ENCODE measurements around the gene PPIP5K2.
"Not testable (repeated sequence)": the region's sequence is repeated elsewhere in the genome, so short reads cannot be mapped to it uniquely, and the experiment has no call there.

The PPIP5K2 gene

GRCh38 chr5:103151156-103151555, 31.1 kb downstream of the PPIP5K2 start:
- Histone ChIP-seq H3K4me3 (ENCODE audit: low read depth in 1 of 2, low read length in 2 of 2) (no peak overlapping the region), H3K9ac (ENCODE audit: low read length) (no peak overlapping the region), H3K4me1 (ENCODE audit: insufficient read depth, low read length) (no peaks in the 10 kb centered on the region), H3K27ac (ENCODE audit: low read depth, low read length) (no peak overlapping the region), H3K36me3 (ENCODE audit: insufficient read depth, low read length) (peaks cover 23% of the 10 kb centered on the region), H3K27me3 (ENCODE audit: control insufficient read depth in 1 of 2, insufficient read depth in 2 of 2, low read length in 2 of 2) (no peaks in the 10 kb centered on the region), H3K9me3 (ENCODE audit: low read length) (no peaks in the 10 kb centered on the region)

- no peak overlapping the region for H3K4me3 ChIP-seq (ENCODE audit: low read depth in 1 of 2, low read length in 2 of 2)
- H3K9me3 ChIP-seq (ENCODE audit: low read length), result no peaks in the 10 kb centered on the region
- H3K4me1 ChIP-seq (ENCODE audit: insufficient read depth, low read length), result no peaks in the 10 kb centered on the region
- no peak overlapping the region for H3K27ac ChIP-seq (ENCODE audit: low read depth, low read length)
- H3K36me3 ChIP-seq (ENCODE audit: insufficient read depth, low read length), result peaks cover 3% of the 10 kb centered on the region
- H3K27me3 ChIP-seq (ENCODE audit: control insufficient read depth in 1 of 2, insufficient read depth in 2 of 2, low read length in 2 of 2), result no peaks in the 10 kb centered on the region
- H3K9ac ChIP-seq (ENCODE audit: low read length), result no peak overlapping the region
These were observed 46.6 kb downstream of the PPIP5K2 start for GRCh38 chr5:103166706-103167105.

GRCh38 chr5:103174147-103174546, 54.0 kb downstream of the PPIP5K2 start:
- Histone ChIP-seq H3K36me3 (ENCODE audit: insufficient read depth, low read length) (peaks cover 17% of the 10 kb centered on the region), H3K9ac (ENCODE audit: low read length) (no peak overlapping the region), H3K4me3 (ENCODE audit: low read depth in 1 of 2, low read length in 2 of 2) (no peak overlapping the region), H3K27ac (ENCODE audit: low read depth, low read length) (no peak overlapping the region), H3K9me3 (ENCODE audit: low read length) (no peaks in the 10 kb centered on the region), H3K27me3 (ENCODE audit: control insufficient read depth in 1 of 2, insufficient read depth in 2 of 2, low read length in 2 of 2) (no peaks in the 10 kb centered on the region), H3K4me1 (ENCODE audit: insufficient read depth, low read length) (no peaks in the 10 kb centered on the region)

GRCh38 chr5:103177543-103177942, 57.4 kb downstream of the PPIP5K2 start:
- no peak overlapping the region for H3K27ac ChIP-seq (ENCODE audit: low read depth, low read length)
- H3K36me3 ChIP-seq (ENCODE audit: insufficient read depth, low read length), result peaks cover 17% of the 10 kb centered on the region
- H3K9ac ChIP-seq (ENCODE audit: low read length), result no peak overlapping the region
- H3K4me3 ChIP-seq (ENCODE audit: low read depth in 1 of 2, low read length in 2 of 2), result no peak overlapping the region
- H3K4me1 ChIP-seq (ENCODE audit: insufficient read depth, low read length), result no peaks in the 10 kb centered on the region
- H3K9me3 ChIP-seq (ENCODE audit: low read length), result no peaks in the 10 kb centered on the region
- no peaks in the 10 kb centered on the region for H3K27me3 ChIP-seq (ENCODE audit: control insufficient read depth in 1 of 2, insufficient read depth in 2 of 2, low read length in 2 of 2)

- Histone ChIP-seq H3K9ac (ENCODE audit: low read length) (no peak overlapping the region), H3K9me3 (ENCODE audit: low read length) (no peaks in the 10 kb centered on the region), H3K4me1 (ENCODE audit: insufficient read depth, low read length) (no peaks in the 10 kb centered on the region), H3K36me3 (ENCODE audit: insufficient read depth, low read length) (peaks cover 16% of the 10 kb centered on the region), H3K4me3 (ENCODE audit: low read depth in 1 of 2, low read length in 2 of 2) (no peak overlapping the region), H3K27ac (ENCODE audit: low read depth, low read length) (no peak overlapping the region), H3K27me3 (ENCODE audit: control insufficient read depth in 1 of 2, insufficient read depth in 2 of 2, low read length in 2 of 2) (no peaks in the 10 kb centered on the region)
These were observed 58.1 kb downstream of the PPIP5K2 start for GRCh38 chr5:103178167-103178566.

- Histone ChIP-seq H3K27ac (ENCODE audit: low read depth, low read length) (no peak overlapping the region), H3K9ac (ENCODE audit: low read length) (no peak overlapping the region), H3K4me1 (ENCODE audit: insufficient read depth, low read length) (no peaks in the 10 kb centered on the region), H3K27me3 (ENCODE audit: control insufficient read depth in 1 of 2, insufficient read depth in 2 of 2, low read length in 2 of 2) (no peaks in the 10 kb centered on the region), H3K4me3 (ENCODE audit: low read depth in 1 of 2, low read length in 2 of 2) (no peak overlapping the region), H3K36me3 (ENCODE audit: insufficient read depth, low read length) (peaks cover 33% of the 10 kb centered on the region), H3K9me3 (ENCODE audit: low read length) (no peaks in the 10 kb centered on the region)
These were observed 66.1 kb downstream of the PPIP5K2 start for GRCh38 chr5:103186152-103186551.

GRCh38 chr5:103188436-103188835, 68.3 kb downstream of the PPIP5K2 start:
- H3K4me3 ChIP-seq (ENCODE audit: low read depth in 1 of 2, low read length in 2 of 2), result no peak overlapping the region
- H3K9me3 ChIP-seq (ENCODE audit: low read length), result no peaks in the 10 kb centered on the region
- no peak overlapping the region for H3K9ac ChIP-seq (ENCODE audit: low read length)
- no peak overlapping the region for H3K27ac ChIP-seq (ENCODE audit: low read depth, low read length)
- H3K36me3 ChIP-seq (ENCODE audit: insufficient read depth, low read length), result peaks cover 43% of the 10 kb centered on the region
- no peaks in the 10 kb centered on the region for H3K27me3 ChIP-seq (ENCODE audit: control insufficient read depth in 1 of 2, insufficient read depth in 2 of 2, low read length in 2 of 2)
- no peaks in the 10 kb centered on the region for H3K4me1 ChIP-seq (ENCODE audit: insufficient read depth, low read length)

GRCh38 chr5:103203226-103203625, 83.1 kb downstream of the PPIP5K2 start:
- H3K4me3 ChIP-seq (ENCODE audit: low read depth in 1 of 2, low read length in 2 of 2), result no peak overlapping the region
- no peaks in the 10 kb centered on the region for H3K4me1 ChIP-seq (ENCODE audit: insufficient read depth, low read length)
- H3K36me3 ChIP-seq (ENCODE audit: insufficient read depth, low read length), result no peaks in the 10 kb centered on the region
- no peak overlapping the region for H3K27ac ChIP-seq (ENCODE audit: low read depth, low read length)
- H3K27me3 ChIP-seq (ENCODE audit: control insufficient read depth in 1 of 2, insufficient read depth in 2 of 2, low read length in 2 of 2), result no peaks in the 10 kb centered on the region
- no peak overlapping the region for H3K9ac ChIP-seq (ENCODE audit: low read length)
- H3K9me3 ChIP-seq (ENCODE audit: low read length), result no peaks in the 10 kb centered on the region

- not testable (repeated sequence) for H3K36me3 ChIP-seq (ENCODE audit: insufficient read depth, low read length); H3K9ac ChIP-seq (ENCODE audit: low read length); H3K27me3 ChIP-seq (ENCODE audit: control insufficient read depth in 1 of 2, insufficient read depth in 2 of 2, low read length in 2 of 2); H3K9me3 ChIP-seq (ENCODE audit: low read length); H3K4me1 ChIP-seq (ENCODE audit: insufficient read depth, low read length); H3K27ac ChIP-seq (ENCODE audit: low read depth, low read length); H3K4me3 ChIP-seq (ENCODE audit: low read depth in 1 of 2, low read length in 2 of 2)
These were observed 84.9 kb downstream of the PPIP5K2 start for GRCh38 chr5:103204990-103205389.

- no peaks in the 10 kb centered on the region for H3K27me3 ChIP-seq (ENCODE audit: control insufficient read depth in 1 of 2, insufficient read depth in 2 of 2, low read length in 2 of 2)
- no peak overlapping the region for H3K9ac ChIP-seq (ENCODE audit: low read length)
- no peaks in the 10 kb centered on the region for H3K36me3 ChIP-seq (ENCODE audit: insufficient read depth, low read length)
- no peaks in the 10 kb centered on the region for H3K9me3 ChIP-seq (ENCODE audit: low read length)
- no peak overlapping the region for H3K27ac ChIP-seq (ENCODE audit: low read depth, low read length)
- no peak overlapping the region for H3K4me3 ChIP-seq (ENCODE audit: low read depth in 1 of 2, low read length in 2 of 2)
- H3K4me1 ChIP-seq (ENCODE audit: insufficient read depth, low read length), result no peaks in the 10 kb centered on the region
These were observed 86.0 kb downstream of the PPIP5K2 start for GRCh38 chr5:103205991-103206700.

- H3K9me3 ChIP-seq (ENCODE audit: low read length), result no peaks in the 10 kb centered on the region
- H3K4me1 ChIP-seq (ENCODE audit: insufficient read depth, low read length), result no peaks in the 10 kb centered on the region
- H3K36me3 ChIP-seq (ENCODE audit: insufficient read depth, low read length), result no peaks in the 10 kb centered on the region
These were observed 86.9 kb downstream of the PPIP5K2 start for GRCh38 chr5:103207011-103207410.

GRCh38 chr5:103207653-103208052, 87.6 kb downstream of the PPIP5K2 start:
- Histone ChIP-seq H3K36me3 (ENCODE audit: insufficient read depth, low read length) (no peaks in the 10 kb centered on the region), H3K4me1 (ENCODE audit: insufficient read depth, low read length) (no peaks in the 10 kb centered on the region), H3K9ac (ENCODE audit: low read length) (no peak overlapping the region), H3K27ac (ENCODE audit: low read depth, low read length) (no peak overlapping the region), H3K9me3 (ENCODE audit: low read length) (no peaks in the 10 kb centered on the region), H3K4me3 (ENCODE audit: low read depth in 1 of 2, low read length in 2 of 2) (no peak overlapping the region), H3K27me3 (ENCODE audit: control insufficient read depth in 1 of 2, insufficient read depth in 2 of 2, low read length in 2 of 2) (no peaks in the 10 kb centered on the region)

More at GRCh38 chr5:103207011-103207410, 86.9 kb downstream of the PPIP5K2 start:
- no peak overlapping the region for H3K9ac ChIP-seq (ENCODE audit: low read length)
- H3K27me3 ChIP-seq (ENCODE audit: control insufficient read depth in 1 of 2, insufficient read depth in 2 of 2, low read length in 2 of 2), result no peaks in the 10 kb centered on the region
- no peak overlapping the region for H3K27ac ChIP-seq (ENCODE audit: low read depth, low read length)
- H3K4me3 ChIP-seq (ENCODE audit: low read depth in 1 of 2, low read length in 2 of 2), result no peak overlapping the region
